Hematopoietic multipotent progenitor cell treated with erythropoietin and hydrocortisone succinate and interleukin-3 and kit ligand, for 4 days (in vitro differentiated cells): ENCODE measurements around the gene PARL.

Experiments used
- DNase-seq: peaks from one replicate; pipeline ENCODE4 v3.0.0-alpha.2; 2015

The PARL gene

DNA sequence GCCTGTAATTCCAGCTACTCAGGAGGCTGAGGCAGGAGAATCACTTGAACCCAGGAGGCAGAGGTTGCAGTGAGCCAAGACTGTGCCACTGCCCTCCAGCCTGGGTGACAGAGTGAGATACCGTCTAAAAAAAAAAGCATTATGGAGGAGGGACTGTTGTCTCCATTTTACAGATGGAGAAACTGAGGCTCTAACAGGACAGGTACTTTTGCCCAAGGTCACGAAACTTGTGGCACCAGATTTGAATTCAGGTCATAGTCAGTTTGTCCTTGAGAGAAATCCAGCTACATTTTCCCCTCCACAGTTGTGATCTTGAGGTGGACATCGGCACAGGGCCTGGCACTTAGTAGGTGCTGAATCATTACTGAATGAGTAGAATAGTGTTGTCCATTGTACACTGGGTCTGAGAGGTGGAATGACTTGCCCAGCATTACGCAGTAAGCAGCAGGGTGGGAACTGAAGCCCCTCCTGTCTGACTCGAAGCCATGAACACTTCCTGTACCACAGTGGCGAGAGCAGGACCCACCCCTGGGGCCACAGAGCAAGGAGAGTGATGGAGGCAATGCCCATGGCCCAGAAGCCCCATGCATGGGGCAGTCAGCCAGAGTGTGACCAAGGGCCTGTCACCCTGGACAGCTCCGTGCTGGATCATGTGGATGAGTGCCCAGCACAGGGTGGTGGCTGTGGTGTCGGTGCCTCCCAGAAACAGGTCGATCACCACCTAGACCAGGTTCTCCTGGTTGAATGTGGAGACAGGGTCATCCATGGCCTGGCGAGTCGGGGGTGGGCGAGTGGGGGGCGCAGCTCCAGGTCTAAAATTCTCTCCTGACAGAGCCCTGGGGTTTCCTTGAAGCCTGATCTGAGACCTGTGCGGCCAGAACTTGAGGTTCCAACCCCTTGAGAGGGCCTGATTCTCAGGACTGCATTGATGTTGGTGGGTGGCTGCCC is 20.4 kb upstream of the PARL start:
- DNase-seq: no peak

- no peak for DNase-seq
These were observed 13.3 kb upstream of the PARL start for GRCh38 chr3:183898028-183898431.

- no peak for DNase-seq
These were observed 12.9 kb upstream of the PARL start for GRCh38 chr3:183897606-183898005.

- DNase-seq: no peak
These were observed 11.9 kb upstream of the PARL start for GRCh38 chr3:183896610-183897009.

DNA sequence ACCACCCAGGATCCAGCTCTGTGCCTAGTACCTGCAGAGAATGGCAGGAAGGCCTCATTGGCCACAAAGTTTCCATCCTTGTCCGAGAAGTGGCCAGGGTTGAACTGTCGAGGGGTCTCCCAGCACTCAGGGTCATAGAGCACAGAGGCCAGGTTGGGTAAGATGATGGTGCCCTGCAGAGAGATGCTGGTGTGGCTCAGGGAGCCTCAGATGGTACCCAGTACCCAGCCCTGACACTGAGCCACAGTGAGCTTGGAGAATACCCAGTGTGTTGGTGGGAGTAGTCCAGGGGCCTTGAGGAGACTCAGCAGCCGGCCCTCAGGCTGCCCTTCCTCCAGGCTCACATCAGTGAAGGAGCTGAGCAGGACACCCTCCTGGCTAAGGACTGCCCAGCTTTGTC is 11.5 kb upstream of the PARL start:
- no peak for DNase-seq

- DNase-seq: no peak
These were observed 11.1 kb upstream of the PARL start for GRCh38 chr3:183895774-183896173.

DNA sequence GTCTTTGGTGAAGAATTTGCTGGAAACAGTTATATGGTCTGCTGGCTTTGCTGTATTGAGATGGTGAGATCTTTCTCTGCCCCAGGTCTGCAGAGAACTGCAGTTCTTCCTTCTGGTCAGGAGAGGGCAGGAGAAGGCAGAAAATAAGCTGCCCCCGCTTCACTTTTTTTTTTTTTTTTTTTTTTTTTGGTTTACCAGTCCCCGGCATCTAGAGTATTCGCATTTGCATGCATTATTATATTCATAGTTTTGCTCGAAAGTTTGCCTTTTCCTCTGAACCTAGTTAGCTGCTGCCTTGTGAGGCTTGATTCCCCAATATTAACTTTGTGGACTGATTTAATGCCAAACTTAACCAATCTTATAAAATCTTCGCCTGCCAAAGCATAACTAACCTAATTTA is 10.6 kb upstream of the PARL start:
- DNase-seq: peak; percentile 85

DNA sequence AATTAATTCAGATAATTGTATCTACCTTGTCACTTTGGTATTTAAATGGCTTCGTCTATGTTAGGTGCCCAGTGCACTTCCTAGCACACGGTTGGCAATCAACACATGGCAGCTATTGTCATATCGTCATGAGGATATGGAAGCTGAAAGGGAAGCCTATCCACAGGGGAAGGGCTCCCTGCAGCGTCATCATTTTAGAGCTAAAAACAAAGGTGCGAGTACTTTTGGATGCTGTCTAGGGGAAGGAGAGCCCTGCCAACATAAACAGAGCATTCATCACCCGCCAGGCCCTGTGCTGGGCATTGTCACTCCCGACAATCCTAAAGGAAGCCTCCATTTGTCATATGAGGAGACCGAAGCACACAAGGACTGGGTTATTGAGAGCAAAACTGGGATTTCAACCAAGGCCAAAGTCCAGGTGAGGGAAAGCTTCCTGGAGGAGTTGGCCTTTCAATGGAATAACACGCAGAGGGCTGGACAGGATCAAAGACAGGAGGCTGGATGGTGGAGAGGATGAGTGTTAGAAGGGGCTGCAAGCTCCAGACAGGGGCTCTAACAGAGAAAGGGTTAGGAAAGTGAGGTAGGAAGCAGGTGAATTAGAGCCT is 8.0 kb upstream of the PARL start:
- DNase-seq: no peak

- DNase-seq: no peak
These were observed 1.1 kb upstream of the PARL start for GRCh38 chr3:183885766-183886165.

DNA sequence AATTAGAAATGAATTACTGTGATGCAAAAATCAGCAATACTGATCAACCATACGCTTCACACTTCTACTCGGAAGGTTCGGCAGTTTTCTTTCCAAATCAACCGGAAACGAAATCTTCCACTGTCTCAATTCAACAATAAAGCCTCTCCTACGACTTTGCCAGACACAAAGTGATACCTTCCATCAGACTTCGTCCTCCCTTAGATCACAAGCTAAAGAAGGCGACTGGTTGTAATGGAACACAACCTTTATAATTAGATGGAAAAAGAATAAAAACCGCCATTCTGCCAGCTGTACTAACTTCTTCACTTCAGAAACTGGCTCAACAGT is 618 bp downstream of the PARL start:
- DNase-seq: no peak

DNA sequence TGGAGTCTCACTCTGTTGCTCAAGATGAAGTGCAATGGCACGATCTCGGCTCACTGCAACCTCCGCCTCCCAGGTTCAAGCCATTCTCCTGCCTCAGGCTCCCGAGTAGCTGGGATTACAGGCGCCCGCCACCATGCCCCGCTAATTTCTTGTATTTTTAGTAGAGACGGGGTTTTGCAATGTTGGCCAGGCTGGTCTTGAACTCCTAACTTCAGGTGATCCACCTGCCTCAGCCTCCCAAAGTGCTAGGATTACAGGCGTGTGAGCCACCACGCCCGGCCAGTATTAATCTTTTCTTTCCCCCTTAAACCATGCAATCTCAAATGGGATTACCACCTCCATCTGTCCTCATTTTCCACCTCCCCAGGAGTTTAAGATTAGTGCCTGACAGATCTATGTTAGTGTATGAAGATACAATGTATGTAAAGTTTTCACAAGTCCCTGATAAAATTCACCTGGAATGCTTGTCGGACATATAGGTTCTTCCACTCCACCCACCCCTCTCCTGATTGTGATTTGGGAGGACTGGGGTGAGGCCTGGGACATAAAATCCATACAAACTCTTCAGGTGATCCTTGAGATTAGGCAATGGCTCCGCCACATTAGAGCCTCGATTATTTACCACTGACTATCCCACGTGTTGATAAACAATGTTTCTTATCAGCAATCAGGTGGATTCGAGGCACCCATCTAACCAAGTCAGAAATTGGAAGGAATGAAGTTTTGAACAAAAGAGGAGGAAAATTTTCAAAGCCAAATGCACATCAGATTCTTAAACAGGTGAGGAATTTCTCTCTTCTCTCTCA is 1.2 kb downstream of the PARL start:
- DNase-seq: no peak

DNA sequence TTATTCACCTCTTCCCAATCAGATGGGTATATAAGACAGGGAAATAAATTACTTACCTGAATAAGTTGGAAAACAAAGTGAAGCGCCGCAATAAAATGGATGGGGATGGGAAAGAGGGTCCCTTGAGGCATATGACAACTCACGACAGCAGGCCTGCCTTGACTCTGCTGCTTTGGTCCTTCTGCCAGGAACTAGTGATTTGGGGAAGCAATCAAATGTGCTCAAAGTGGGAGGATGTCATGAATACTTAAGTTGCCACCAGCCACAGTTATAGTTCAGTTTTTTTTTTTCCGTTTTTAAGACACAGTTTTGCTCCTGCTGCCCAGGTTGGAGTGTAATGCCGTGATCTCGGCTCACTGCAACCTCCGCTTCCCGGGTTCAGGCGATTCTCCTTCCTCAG is 4.6 kb downstream of the PARL start:
- DNase-seq: peak; percentile 32

DNA sequence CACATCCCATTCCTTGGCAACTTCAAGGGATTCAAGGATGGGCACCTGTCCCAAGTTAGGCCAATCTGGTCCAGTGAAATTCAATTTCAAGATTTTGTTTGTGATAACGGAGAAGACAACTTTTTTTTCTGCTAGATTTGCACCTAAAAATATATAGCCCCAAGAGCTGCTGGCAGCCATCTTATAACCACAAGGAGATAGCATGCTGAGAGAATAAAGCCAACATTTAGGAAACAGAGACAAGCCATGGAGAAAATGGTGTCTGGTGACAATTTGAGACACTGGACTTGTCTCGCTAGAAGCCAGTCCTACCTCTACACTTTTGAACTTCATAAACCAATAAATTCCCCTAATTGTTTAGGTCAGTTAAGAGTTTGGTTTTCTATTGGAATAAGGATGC is 5.4 kb downstream of the PARL start:
- peak; percentile 60 for DNase-seq

- peak; percentile 96 for DNase-seq
These were observed 6.6 kb downstream of the PARL start for GRCh38 chr3:183878071-183878470.

DNA sequence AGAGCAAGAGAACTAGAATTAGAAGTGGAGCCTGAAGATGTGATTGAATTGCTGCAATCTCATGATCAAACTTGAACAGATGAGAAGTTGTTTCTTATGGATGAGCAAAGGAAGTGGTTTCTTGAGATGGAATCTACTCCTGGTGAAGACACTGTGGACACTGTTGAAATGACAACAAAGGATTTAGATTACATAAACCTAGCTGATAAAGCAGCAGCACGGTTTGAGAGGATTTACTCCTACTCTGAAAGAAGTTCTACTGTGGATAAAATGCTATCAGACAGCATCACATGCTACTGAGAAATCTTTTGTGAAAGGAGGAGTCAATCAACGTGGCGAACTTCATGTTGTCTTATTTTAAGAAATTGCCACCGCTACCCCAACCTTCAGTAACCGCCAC is 7.5 kb downstream of the PARL start:
- peak; percentile 70 for DNase-seq

DNA sequence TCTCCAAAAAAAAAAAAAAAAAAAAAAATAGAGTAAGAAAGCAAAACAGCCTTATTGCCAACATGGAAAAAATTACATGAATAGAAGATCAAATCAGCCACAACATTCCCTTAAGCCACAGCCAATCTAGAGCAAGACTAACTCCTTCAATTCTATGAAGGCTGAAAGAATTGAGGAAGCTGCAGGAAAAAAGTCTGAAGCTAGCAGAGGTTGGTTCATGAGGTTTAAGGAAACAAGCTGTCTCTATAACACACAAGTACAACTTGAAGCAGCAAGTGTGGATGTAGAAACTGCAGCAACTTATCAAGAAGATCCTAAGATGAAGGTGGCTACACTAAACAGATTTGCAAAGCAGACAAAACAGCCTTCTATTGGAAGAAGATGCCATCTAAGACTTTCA is 9.3 kb downstream of the PARL start:
- peak; percentile 45 for DNase-seq

DNA sequence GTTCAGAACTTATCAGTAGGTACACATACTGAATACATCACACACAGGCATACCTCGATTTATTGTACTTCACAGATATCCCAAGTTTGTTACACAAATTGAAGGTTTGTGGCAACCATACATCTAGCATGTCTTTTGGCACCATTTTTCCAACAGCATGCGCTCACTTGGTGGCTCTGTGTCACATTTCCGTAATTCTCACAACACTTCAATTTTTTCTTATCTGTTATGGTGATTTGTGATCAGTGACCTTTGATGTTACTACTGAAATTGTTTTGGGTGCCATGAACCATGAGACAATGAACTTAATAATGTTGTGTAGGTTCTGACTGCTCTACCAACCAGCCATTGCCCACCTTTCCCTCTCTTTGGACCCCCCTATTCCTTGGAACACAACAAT is 10.8 kb downstream of the PARL start:
- peak; percentile 30 for DNase-seq

DNA sequence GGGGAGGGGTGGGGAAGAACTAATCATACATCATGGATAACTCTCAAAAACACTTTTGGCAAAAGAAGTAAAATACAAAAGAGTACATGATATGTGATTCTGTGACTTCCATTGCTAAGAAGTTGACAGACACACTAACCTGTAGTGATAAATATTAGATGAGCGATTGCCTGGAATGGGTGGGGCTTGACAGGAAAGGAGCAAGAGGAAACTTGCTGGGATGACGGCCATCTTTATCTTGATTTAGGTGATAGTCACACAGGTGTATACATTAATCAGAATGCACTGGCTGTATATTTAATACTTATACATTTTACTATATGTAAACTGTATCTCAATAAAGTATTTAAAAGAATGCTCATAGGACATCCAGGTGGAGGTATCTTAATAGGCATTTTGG is 13.1 kb downstream of the PARL start:
- DNase-seq: no peak

DNA sequence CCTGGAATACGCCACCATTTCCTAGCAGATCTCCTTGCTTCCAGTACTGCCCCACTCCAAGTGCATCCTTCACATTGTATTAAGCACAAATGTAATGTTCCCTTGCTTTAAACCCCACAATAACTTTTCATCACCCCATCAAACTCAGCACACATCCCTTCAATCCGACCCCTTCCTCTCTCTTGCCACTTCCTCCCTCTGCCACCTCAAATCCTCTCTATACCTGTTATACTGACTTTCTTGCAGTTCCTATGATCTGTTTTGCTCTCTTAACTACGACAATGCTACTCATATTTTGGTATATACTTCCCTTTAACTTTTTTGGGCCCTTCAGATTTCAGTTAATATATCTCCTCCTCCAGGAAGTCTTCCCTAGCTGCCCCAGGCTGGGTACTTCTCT is 14.1 kb downstream of the PARL start:
- no peak for DNase-seq

DNA sequence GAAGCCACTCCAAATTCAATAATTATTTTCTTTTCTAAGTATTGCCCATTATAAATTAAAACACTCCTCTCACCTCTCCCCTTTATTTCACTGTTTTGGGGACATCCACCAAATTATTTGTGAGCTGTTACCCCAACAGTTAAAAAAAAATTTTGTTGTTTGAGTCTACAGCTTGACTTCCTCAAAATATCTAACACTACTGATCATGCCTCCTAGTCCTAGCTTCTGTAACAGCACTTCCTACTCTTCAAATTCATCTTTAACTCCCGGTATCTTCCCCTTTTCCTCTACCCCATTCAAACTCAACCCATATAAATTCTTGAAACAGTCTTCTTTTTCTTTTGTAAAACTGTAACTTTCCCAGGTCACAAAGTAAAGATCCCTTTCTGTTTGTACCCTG is 15.9 kb downstream of the PARL start:
- DNase-seq: peak; percentile 69

- DNase-seq: no peak
These were observed 22.1 kb downstream of the PARL start for GRCh38 chr3:183862610-183863009.

- DNase-seq: no peak
These were observed 26.8 kb downstream of the PARL start for GRCh38 chr3:183857863-183858262.

GRCh38 chr3:183854318-183855035 is 30.2 kb downstream of the PARL start:
- DNase-seq: no peak
